NT2/D1 (cell line): ENCODE measurements around the gene DAB2.

ENCODE experiments used
- SUZ12 ChIP-seq: IDR thresholded peaks from 2 replicates; pipeline ENCODE4 v1.6.1; 2011; ENCODE audit not compliant: insufficient read length, insufficient read depth; ENCODE audit errors: extremely low read depth
- ZNF274 ChIP-seq: IDR thresholded peaks from 2 replicates; pipeline ENCODE4 v1.6.1; 2011; ENCODE audit warnings: mild to moderate bottlenecking, low read depth, low read length

DNA sequence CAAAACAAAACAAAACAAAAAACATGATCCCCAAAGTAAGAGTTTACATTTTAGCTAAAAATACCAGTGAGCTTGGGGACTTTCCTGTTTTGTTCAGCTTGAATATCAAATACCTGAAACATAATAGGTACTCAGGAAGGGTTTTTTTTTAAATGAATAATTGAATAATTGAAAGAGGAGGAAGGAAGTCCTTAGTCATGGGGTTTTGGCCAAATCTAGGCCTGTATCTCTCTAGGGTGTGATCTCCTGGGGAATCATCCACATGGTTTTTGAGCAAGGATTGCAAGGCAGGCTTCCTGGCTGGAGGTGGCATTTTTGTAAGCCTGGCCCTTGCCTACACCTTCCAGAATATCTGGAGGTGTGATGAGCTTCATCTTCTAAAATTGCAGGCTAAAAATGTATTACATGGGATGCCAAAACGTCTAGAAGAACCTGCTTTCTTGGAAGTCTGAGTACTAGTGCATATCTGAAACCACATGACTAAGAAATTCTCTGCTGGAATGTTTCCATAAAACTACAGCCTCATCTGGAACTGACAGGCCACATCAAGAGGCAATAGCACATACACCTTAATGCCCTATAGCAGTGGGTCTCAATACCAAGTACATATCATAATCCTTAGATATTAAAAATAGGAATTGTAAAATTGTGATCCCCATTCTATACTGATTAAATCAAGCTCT is 70.9 kb downstream of the DAB2 start:
- TF ChIP-seq SUZ12: no peak
- no peak for TF ChIP-seq ZNF274
